COR-L47 (cell line): Measurements from ENCODE around the gene TRIM27.
A peak's percentile ranks its signal among the peaks of the same experiment; 100 is the strongest.
"Not testable (repeated sequence)": the region's sequence is repeated elsewhere in the genome, so short reads cannot be mapped to it uniquely, and the experiment has no call there.

Source experiments
- DNase-seq: peaks from one replicate; lab custom pipeline; 2025; lab: John Stamatoyannopoulos, UW

Gene TRIM27, protein sequence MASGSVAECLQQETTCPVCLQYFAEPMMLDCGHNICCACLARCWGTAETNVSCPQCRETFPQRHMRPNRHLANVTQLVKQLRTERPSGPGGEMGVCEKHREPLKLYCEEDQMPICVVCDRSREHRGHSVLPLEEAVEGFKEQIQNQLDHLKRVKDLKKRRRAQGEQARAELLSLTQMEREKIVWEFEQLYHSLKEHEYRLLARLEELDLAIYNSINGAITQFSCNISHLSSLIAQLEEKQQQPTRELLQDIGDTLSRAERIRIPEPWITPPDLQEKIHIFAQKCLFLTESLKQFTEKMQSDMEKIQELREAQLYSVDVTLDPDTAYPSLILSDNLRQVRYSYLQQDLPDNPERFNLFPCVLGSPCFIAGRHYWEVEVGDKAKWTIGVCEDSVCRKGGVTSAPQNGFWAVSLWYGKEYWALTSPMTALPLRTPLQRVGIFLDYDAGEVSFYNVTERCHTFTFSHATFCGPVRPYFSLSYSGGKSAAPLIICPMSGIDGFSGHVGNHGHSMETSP

DNA sequence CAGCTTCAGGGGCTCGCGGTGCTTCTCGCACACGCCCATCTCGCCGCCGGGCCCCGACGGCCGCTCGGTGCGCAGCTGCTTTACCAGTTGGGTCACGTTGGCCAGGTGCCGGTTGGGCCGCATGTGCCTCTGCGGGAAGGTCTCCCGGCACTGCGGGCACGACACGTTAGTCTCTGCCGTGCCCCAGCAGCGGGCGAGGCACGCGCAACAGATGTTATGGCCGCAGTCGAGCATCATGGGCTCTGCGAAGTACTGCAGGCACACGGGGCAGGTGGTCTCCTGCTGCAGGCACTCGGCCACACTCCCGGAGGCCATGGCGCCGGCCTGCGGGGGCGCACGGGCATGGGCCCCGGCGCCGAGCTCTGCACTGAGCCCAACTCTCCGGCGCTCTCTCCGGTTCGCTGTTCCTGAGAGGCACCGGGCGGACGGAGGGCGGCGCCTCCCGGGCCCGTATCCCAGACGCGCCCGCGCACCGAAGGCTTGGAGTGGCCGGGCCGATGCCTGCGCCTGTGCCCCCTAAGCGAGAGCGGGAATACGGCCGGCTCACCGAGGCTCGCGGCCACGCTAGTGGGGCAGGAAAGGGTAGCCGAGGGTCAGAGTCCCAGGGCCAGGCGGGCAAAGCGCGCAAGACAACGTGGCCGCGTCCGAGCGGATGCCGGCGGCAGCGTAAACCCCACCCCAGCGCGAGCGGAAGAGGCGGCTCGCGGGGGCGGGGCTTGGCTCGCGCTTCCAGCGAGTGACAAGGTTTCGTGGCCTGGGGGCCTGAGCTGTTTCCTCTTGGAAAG, at the start of gene TRIM27:
TSS of gene TRIM27 (minus strand) at position 668 of the 785 bp plus-strand sequence. CDS start at position 315, 353 bp downstream.
- peak; percentile 86 for DNase-seq

DNA sequence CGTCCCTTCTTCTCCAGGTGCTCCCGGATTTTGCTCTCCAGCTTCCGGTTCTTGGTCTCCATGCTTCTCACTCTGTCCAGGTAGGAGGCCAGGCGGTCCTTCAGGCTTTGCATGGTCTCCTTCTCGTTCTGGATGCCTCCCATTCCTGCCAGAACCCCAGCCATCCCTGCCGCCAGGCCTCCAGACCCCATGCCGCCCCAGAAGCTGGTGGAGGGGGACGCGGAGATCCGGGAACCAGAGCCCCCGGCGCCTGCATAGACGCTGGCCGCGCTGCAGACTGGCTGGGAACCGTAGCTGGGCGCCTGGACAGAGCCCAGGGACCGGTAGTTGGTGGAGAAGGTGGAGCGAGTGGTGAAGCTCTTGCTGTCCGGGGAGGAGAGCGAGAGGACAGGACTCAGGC, 46.3 kb upstream of the TRIM27 start:
- DNase-seq: not testable (repeated sequence)

DNA sequence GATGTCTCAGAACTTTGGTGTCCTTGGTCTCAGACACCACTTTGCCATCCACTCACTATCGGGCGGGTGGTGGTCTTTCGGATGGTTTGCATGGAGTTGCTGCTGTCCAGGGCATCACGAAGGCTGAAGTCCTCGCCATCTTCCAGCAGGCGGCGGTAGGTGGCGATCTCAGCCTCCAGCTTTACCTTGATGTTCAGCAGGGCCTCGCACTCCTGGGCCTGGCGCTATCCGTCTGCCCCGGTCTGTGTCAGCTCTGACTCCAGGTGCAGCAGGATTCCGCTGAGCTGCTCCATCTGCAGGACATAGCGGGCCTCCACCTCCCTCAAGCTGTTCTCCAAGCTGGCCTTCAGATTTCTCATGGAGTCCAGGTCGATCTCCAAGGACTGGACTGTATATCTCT, 45.3 kb upstream of the TRIM27 start:
- no peak for DNase-seq

DNA sequence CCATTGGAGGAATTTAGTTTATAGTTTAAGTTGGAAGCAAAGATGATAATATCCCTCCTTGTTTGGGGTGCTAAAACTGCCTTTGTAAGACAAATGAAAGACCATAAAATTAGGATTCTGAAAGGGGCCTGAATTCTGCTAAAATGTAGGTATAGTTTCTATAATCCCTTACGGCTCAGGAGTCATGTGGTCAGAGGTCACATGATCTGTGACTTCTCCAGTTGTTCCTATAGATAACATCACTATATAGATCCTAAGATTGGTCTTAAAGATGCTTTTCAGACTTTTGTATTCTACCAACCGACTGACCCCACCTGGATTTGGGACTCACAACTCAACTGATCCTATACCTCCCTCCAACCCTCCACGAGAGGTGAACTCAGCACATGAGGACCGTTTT, 44.7 kb upstream of the TRIM27 start:
- no peak for DNase-seq

DNA sequence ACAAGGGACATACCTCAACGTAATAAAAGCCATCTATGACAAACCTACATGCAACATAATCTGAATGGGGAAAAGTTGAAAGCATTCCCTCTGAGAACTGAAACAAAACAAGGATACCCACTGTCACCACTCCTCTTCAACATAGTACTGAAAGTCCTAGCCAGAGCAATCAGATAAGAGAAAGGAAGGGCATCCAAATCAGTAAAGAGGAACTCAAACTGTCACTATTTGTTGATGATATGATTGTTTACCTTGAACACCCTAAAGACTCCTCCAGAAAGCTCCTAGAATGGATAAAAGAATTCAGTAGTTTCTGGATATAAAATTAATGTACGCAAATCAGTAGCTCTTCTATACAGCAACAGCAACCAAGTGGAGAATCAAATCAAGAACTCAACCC, 41.9 kb upstream of the TRIM27 start:
- DNase-seq: no peak

DNA sequence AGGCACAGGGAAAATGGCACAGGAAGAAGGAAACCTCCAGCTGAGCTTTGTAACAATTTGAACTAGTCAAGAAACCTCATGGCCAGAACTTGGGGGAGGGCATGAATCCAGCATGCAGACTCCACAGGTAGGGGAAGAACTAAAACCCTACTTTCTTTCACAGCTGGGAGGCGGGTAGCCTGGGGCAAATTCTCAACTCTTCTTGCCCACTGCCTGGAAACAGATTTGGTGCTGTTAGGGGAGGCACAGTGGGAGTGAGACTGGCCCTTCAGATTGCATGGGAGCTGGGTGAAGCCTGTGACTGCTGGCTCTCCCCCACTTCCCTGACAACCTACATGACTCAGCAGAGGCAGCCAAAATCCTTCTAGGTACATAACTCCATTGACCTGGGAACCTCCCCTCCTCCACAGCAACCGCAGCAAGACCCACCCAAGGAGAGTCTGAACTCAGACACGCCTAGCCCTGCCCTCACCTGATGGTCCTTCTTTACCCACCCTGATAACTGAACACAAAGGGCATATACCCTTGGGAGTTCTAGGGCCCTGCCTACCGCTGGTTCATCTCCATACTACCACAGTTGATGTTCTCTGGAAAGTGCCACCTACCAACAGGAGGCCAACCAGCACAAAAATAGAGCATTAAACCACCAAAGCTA, 37.2 kb upstream of the TRIM27 start:
- DNase-seq: no peak

DNA sequence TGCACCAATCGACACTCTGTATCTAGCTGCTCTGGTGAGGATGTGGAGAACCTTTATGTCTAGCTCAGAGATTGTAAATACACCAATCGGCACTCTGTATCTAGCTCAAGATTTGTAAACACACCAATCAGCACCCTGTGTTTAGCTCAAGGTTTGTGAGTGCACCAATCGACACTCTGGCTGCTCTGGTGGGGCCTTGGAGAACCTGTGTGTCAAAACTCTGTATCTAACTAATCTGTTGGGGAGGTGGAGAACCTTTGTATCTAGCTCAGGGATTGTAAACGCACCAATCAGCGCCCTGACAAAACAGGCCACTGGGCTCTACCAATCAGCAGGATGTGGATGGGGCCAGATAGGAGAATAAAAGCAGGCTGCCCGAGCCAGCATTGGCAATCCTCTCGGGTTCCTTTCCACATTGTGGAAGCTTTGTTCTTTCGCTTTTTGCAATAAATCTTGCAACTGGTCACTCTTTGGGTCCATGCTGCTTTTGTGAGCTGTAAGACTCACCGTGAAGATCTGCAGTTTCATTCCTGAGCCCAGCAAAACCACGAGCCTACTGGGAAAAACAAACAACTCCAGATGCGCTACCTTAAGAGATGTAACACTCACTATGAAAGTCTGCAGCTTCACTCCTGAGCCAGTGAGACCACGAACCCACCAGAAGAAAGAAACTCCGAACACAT, 34.9 kb upstream of the TRIM27 start:
- not testable (repeated sequence) for DNase-seq

DNA sequence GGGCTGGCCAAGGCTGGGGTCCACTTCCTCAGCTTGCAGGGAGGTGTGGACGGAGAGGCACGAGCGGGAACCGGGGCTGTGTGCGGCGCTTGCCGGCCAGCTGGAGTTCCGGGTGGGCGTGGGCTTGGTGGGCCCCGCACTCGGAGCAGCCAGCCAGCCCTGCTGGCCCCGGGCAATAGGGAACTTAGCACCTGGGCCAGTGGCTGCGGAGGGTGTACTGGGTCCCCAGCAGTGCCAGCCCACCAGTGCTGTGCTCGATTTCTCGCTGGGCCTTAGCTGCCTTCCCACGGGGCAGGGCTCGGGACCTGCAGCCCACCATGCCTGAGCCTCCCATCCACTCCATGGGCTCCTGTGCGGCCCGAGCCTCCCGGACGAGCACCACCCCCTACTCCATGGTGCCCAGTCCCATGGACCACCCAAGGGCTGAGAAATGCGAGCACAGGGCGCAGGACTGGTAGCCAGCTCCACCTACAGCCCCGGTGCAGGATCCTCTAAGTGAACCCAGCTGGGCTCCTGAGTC, 34.1 kb upstream of the TRIM27 start:
- DNase-seq: not testable (repeated sequence)

DNA sequence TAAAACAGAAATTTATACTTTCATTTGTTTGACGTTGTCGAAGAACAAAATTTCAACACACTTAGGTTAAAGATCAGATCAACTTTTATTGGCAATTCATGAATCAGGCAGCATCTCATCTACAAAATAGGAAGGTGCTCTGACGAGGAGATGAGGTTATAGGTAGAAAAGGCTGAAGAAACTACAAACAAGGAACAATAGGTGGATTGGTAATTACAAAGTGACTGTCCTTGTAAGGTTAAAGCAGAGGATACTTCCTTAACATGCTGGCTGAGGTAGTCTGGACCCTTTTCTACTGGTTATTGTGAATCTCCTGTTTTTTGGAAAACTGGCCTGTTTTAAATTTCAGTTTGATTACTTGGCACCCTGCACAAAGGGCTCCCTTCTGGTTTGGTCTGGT, 32.5 kb upstream of the TRIM27 start:
- no peak for DNase-seq

DNA sequence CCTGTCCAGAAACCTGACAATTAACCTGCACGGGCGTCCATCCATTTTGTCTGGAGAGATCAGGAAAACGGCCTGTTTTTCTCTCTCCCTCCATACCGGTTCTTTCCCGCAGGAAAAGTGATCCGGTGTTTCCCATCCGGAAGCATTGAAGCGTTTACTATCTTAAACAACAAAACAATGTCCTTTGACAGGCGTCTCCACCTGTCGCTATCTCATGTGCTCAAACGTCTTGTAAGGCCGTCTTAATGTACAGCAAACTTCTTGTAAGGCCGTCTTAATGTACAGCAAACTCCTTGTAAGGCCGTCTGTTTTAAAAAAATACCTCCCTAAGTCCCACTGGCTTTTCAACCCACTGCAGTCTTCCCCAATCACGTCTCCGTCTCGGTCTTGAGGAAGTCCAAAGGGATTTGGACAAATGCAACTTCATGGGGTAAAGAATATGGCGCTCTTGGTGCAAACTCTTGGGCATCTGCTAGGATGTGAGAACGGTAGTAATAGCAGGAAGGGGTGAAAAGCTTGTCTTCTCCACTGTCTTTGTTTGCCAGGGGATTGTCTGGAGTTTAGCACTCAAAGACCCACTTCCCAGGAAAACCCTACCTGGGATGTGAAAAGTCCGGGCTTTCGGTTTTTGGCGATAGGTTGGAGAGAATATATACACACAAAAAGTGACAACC, 29.9 kb upstream of the TRIM27 start:
- DNase-seq: no peak

DNA sequence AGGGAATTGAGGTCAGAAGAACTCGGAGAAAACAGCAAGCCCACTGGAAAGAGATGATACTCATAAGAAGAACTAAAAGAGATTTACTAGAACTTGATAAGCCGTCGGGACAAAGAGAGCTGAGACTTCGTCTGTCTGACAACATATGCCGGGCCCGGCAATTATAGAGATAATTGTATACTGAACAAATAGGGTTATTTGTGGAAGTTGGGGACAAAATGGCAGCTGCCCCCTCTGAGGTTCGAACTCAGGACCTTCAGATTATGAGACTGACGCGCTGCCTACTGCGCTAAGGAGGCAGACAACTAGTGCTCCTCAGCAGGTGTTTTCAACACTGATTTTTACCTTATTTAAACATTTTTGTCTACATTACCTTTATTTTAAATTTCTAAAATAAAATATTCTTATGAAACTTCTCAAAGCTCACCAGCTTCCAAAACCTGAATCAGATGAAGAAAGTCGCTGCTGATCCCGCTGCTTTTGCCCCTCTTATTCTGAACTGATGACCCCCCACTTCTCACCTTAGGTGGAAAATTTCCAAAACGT, 29.3 kb upstream of the TRIM27 start:
- DNase-seq: peak; percentile 55

DNA sequence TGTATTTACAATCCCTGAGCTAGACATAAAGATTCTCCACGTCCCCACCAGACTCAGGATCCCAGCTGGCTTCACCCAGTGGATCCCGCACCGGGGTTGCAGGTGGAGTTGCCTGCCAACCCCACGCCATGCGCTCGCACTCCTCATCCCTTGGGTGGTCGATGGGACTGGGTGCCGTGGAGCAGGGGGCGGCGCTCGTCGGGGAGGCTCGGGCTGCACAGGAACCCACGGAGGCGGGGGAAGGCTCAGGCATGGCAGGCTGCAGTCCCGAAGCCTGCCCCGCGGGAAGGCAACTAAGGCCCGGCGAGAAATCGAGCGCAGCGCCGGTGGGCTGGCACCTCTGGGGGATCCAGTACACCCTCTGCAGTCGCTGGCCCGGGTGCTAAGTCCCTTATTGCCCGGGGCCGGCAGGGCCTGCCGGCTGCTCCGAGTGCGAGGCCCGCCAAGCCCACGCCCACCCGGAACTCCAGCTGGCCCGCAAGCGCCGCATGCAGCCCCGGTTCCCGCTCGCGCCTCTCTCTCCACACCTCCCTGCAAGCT, 25.9 kb upstream of the TRIM27 start:
- DNase-seq: not testable (repeated sequence)

DNA sequence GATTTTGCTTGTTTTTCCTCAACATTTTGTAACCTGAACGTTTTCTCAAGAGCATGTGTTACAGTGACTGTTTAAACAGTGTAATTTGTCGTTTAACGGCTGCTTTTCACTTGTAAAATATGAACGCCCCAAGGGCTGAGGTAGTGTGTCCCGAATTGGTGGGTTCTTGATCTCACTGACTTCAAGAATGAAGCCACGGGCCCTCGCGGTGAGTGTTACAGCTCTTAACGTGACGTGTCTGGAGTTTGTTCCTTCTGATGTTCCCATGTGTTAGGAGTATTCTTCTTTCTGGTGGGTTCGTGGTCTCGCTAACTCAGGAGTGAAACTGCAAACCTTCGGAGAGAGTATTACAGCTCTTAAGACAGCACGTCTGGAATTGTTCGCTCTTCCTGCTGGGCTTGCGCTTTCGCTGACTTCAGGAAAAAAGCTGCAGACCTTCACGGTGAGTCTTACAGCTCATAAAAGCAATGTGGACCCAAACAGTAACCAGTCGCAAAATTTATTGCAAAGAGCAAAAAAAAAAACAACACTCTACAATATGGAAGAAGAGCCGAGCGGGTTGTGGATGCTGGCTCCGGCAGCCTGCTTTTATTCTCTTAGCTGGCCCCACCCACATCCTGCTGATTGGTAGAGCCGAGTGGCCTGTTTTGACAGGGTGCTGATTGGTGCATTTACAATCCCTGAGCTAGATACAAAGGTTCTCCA, 25.1 kb upstream of the TRIM27 start:
- no peak for DNase-seq

DNA sequence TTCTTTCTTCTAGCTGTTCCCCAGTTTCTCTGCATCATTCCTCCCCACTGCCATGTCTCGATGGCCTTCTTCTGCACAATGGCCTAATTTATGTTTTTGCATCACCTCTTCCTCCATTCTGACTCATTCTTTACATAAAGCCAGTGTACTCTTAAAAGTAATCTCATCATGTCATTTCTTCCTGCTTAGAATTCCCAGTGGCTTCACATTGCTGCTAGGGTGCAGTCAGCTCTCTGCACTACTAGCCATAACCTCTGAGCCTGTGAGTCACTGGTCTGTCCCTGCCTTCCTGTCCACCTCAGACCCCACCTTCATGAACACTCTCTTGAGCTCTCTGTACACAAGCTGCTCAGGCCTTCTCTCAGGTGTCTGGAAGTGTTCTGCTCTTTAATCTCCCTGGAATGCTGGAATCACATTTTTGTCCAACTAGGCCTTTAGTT, 24.1 kb upstream of the TRIM27 start:
- DNase-seq: no peak

DNA sequence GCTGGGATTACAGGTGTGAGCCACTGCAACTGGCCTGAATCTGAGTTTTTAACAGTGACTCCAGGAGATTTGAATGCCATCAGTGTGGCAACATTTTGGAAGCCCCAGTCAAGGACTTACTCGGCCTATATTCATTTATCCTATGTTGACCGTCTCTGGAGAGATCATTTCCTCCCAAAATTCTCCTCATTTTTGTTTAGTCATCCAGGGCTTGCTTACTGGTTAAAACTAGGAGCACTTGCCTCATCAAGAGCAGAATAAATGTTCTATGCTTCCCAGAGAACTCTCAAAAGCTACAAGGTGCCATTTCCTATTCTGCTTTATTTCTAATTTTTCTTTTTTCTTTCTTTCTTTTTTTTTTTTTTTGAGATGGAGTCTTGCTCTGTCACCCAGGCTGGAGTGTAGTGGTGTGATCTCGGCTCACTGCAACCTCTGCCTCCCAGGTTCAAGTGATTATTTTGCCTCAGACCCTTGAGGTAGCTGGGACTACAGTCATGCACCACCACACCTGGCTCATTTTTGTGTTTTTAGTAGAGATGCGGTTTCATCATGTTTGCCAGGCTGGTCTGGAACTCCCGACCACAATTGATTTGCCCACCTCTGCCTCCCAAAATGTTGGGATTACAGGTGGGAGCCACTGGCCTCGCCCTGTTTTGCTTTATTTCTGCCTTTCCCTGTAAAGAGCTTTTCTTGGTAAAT, 23.4 kb upstream of the TRIM27 start:
- no peak for DNase-seq

DNA sequence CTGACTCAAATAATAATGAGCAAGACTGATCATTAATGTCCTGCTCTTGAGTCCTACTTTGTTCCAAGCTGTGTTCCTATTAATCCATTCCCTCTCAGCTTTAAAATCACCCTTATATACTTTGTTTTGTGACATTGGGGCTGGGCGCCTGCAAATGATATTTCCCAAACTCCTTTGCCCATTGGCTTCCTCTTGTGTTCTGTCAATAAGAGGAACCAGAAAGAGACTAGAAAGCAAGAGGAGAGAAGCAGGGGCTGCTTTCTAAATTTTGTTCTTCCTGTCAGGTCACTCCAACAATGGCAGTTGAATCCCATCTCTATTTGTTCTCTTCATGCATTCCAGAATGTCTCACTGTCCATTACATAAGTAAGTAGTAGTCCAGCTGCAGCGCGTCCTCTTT, 21.6 kb upstream of the TRIM27 start:
- DNase-seq: no peak

DNA sequence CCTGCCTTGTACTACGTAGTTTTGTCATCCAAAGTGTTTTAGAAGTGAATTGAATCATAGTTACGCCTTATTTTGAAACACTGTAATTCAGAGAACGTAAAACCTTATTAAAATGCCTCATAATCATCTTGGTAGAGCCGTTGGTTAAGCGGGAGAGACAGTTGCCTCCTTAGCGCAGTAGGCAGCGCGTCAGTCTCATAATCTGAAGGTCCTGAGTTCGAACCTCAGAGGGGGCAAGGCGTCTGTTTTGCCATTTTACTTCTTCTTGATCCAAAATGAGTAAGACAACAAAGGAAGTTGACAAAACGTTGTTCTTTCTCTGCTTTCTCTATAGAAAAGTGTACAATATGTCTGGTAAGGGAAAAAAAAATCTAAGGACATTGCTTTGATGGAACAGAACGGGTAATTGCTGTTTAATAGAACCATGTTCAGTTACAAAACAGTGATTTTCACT, 20.7 kb upstream of the TRIM27 start:
- peak; percentile 32 for DNase-seq

DNA sequence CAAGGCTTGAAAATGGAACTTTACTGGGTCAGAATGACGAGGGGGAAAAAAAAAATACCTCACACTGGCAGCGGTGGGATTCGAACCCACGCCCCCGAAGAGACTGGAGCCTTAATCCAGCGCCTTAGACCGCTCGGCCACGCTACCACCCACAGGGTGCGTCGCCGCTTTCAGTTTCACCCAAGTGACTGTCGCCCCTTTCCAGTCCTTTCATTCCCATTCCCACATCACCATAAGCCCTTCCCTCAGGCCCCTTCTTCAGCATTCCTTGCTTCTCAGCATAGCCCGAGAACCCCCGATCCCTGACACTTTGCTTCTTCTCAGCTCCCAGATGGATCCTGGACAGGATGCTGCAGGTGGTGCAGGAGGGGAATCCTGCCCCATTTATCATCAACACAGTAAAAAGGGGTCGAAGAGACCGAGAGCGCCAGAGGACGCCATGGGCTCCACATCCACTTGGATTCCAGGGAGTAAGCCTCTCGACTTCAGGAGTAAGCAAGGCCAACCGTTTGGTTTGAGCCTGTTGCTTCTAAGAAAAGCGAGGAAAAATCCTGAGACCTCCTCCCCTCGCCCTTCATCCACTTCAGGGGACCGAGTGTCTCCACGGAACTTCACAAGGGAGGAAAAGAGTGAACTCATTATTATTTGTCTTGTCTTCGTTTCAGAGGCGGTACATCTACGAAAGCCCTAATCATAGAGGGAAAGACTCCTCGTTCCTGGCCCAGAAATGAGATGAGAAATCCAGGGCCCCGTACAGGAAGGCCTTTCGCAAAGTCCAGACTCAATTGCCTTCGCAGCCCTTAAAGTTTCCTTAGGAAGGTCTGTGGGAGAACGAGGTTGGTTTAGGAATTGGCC, 20.0 kb upstream of the TRIM27 start:
- DNase-seq: peak; percentile 63
